Epithelial cell of umbilical artery (primary cell): Measurements from ENCODE around the gene TTC17. TPM values are rescaled to one million over a fixed set of nuclear protein-coding genes. Genes with fewer than 3 reads are reported as not detected.

ENCODE experiments used
- total RNA-seq: library from RNA; depleted of rRNA; stranded (reverse); fragments of >200 nt; gene quantifications from 2 replicates; pipeline ENCODE4 v1.2.3, GENCODE V29; 2014

Gene TTC17
- total RNA-seq, result 48.7 and 68.5 TPM in 2 replicates

GRCh38 chr11:43358801-43359421 lies at the start of gene TTC17:
TTC17 (plus strand) TSS chr11:43358920; CDS start chr11:43358955, 35 bp downstream.

GRCh38 chr11:43311791-43312607 lies 46.7 kb upstream of the TTC17 start, which contains the start of gene API5:
API5 (plus strand) TSS chr11:43311996; CDS start chr11:43312128, 132 bp downstream.

Other genes starting within 250 kb of the TTC17 start
- gene API5, start 46.9 kb upstream of the TTC17 start, total RNA-seq, result 88.7 and 112 TPM in 2 replicates